Muscle of leg (tissue), 11 donors: ENCODE measurements around the gene MICA. TPM values are rescaled to one million over a fixed set of nuclear protein-coding genes. Genes with fewer than 3 reads are reported as not detected.
"Not testable (repeated sequence)": the region's sequence is repeated elsewhere in the genome, so short reads cannot be mapped to it uniquely, and the experiment has no call there.

ENCODE experiments used
- DNase-seq: peaks from one replicate; pipeline ENCODE4 v3.0.0; 2013
- H3K27ac ChIP-seq: one replicate; pipeline ENCODE4 v1.5.1; 2013; ENCODE audit warnings: mild to moderate bottlenecking, low read length, control low read depth
- H3K27me3 ChIP-seq: one replicate; pipeline ENCODE4 v1.6.1; 2013; ENCODE audit warnings: low read length; ENCODE audit not compliant: control insufficient read depth, insufficient read depth
- H3K36me3 ChIP-seq: one replicate; pipeline ENCODE4 v1.6.1; 2013; ENCODE audit warnings: low read length; ENCODE audit not compliant: control insufficient read depth, insufficient read depth
- H3K4me1 ChIP-seq: one replicate; pipeline ENCODE4 v1.6.1; 2013; ENCODE audit warnings: low read length; ENCODE audit not compliant: control insufficient read depth, insufficient read depth
- H3K4me3 ChIP-seq: one replicate; pipeline ENCODE4 v1.5.1; 2013; ENCODE audit warnings: low read length, control low read depth
- H3K9me3 ChIP-seq: replicated peaks from 2 replicates; pipeline ENCODE4 v1.6.1; 2013; ENCODE audit warnings: low read depth, low read length; ENCODE audit not compliant: control insufficient read depth
- WGBS: methylation state at CpG from one replicate; pipeline ENCODE4 v1.1.5; 2013; ENCODE audit warnings: missing lambda C conversion rate; ENCODE audit not compliant: insufficient coverage; 5-methylcytosine and 5-hydroxymethylcytosine counted together
- polyA plus RNA-seq, 8 donors: library from polyadenylated mRNA; unstranded; fragments of 120-200 nt; gene quantifications; one replicate each; pipeline versions ENCODE4 v1.2.1 to v1.2.3, GENCODE V29; 2013; ENCODE audit warnings: inconsistent platforms in 1 of 8, low replicate concordance in 1 of 8; ENCODE audit not compliant: insufficient read length in 8 of 8, insufficient read depth in 1 of 8
- total RNA-seq: library from RNA; stranded (reverse); fragments of 120-200 nt; gene quantifications from one replicate; pipeline ENCODE4 v1.2.4, GENCODE V29; 2013

The MICA gene
- total and polyA plus RNA-seq, 9 donors = 4.2 to 13.0 (median 6.9) TPM

- Histone ChIP-seq H3K4me1 (no peaks in the 10 kb centered on the region), H3K4me3 (no peak overlapping the region), H3K36me3 (no peaks in the 10 kb centered on the region), H3K27ac (no peak overlapping the region), H3K27me3 (peaks cover 17% of the 10 kb centered on the region), H3K9me3 (no peaks in the 10 kb centered on the region)
- no peak for DNase-seq
- 71% methylated on average over 6 of the region's 6 CpGs for WGBS
Observed at GRCh38 chr6:31378721-31379103, 24.7 kb upstream of the MICA start.

- H3K27ac ChIP-seq = no peak overlapping the region
- peaks cover 17% of the 10 kb centered on the region for H3K27me3 ChIP-seq
- H3K36me3 ChIP-seq = no peaks in the 10 kb centered on the region
- H3K4me3 ChIP-seq = no peak overlapping the region
- WGBS = 38% methylated on average over 2 of the region's 10 CpGs
- no peaks in the 10 kb centered on the region for H3K9me3 ChIP-seq
- no peak for DNase-seq
- no peaks in the 10 kb centered on the region for H3K4me1 ChIP-seq
Observed at GRCh38 chr6:31379850-31380249, 23.5 kb upstream of the MICA start.

- no peaks in the 10 kb centered on the region for H3K36me3 ChIP-seq
- H3K9me3 ChIP-seq = no peaks in the 10 kb centered on the region
- 44% methylated on average over 2 of the region's 4 CpGs for WGBS
- no peak for DNase-seq
- no peak overlapping the region for H3K4me3 ChIP-seq
- H3K27ac ChIP-seq = no peak overlapping the region
- H3K27me3 ChIP-seq = peaks cover 17% of the 10 kb centered on the region
- H3K4me1 ChIP-seq = no peaks in the 10 kb centered on the region
Observed at GRCh38 chr6:31381666-31382065, 21.7 kb upstream of the MICA start.

- H3K36me3 ChIP-seq = no peaks in the 10 kb centered on the region
- no peak overlapping the region for H3K27ac ChIP-seq
- H3K9me3 ChIP-seq = no peaks in the 10 kb centered on the region
- peaks cover 11% of the 10 kb centered on the region for H3K27me3 ChIP-seq
- no peaks in the 10 kb centered on the region for H3K4me1 ChIP-seq
- 92% methylated on average over 2 of the region's 5 CpGs for WGBS
- no peak for DNase-seq
- H3K4me3 ChIP-seq = no peak overlapping the region
Observed at GRCh38 chr6:31383149-31383548, 20.2 kb upstream of the MICA start.

- DNase-seq = no peak
- 70% methylated on average over 3 of the region's 3 CpGs for WGBS
- no peak overlapping the region for H3K27ac ChIP-seq
Observed at GRCh38 chr6:31385041-31385440, 18.4 kb upstream of the MICA start.

GRCh38 chr6:31386099-31386498 lies 17.3 kb upstream of the MICA start:
- 33% methylated on average over 1 of the region's 3 CpGs for WGBS
- H3K4me1 ChIP-seq = no peaks in the 10 kb centered on the region
- H3K9me3 ChIP-seq = no peaks in the 10 kb centered on the region
- no peak overlapping the region for H3K4me3 ChIP-seq
- peaks cover 11% of the 10 kb centered on the region for H3K27me3 ChIP-seq
- H3K27ac ChIP-seq = no peak overlapping the region
- no peak for DNase-seq
- no peaks in the 10 kb centered on the region for H3K36me3 ChIP-seq

More at GRCh38 chr6:31385041-31385440, 18.4 kb upstream of the MICA start:
- Histone ChIP-seq H3K4me3 (no peak overlapping the region), H3K36me3 (no peaks in the 10 kb centered on the region), H3K27me3 (peaks cover 11% of the 10 kb centered on the region), H3K9me3 (no peaks in the 10 kb centered on the region), H3K4me1 (no peaks in the 10 kb centered on the region)

DNA sequence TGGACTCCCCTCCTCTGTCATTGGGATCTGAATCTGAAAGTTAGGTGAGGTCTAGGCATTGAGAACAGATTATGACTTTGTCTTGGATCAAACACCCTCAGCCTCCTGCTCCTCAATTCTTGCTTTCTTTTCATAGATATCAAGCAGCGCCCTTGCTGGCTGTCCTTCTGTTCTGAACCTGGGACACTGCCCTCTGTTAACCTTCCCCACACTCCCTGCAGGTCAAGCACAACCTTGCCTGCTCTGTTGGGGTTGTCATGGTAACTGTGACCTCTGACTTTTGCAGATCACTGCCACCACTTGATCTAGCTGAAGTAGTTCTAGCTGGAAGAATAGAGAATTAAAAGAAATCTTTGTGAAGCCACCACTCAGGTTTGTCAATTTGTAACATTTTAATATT lies 16.4 kb upstream of the MICA start:
- H3K9me3 ChIP-seq = no peaks in the 10 kb centered on the region
- H3K27me3 ChIP-seq = peaks cover 9% of the 10 kb centered on the region
- no peak overlapping the region for H3K4me3 ChIP-seq
- H3K36me3 ChIP-seq = no peaks in the 10 kb centered on the region
- no peak for DNase-seq
- H3K27ac ChIP-seq = no peak overlapping the region
- no peaks in the 10 kb centered on the region for H3K4me1 ChIP-seq
- no CpG with 5 or more reads among the region's 1 CpG for WGBS

GRCh38 chr6:31388916-31389801 lies 14.2 kb upstream of the MICA start:
- not testable (repeated sequence) for H3K4me1 ChIP-seq, H3K4me3 ChIP-seq, H3K27me3 ChIP-seq, H3K36me3 ChIP-seq, H3K27ac ChIP-seq, DNase-seq, H3K9me3 ChIP-seq
- WGBS = no CpG with 5 or more reads among the region's 13 CpGs

DNA sequence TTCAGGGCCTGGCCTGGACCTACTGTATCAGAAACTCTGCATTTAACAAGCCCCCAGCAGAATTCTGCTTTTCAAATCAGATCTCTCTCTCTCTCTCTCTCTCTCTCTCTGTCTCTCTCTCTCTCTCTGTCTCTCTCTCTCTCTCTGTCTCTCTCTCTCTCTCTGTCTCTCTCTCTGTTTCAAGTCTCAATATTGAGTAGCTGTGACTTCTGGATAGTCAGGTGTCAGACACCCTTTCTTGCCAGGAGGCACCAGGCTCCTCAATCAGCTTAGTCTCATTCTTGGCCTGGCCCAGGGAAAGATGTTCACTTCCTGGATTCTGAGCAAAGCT lies 13.6 kb upstream of the MICA start:
- H3K4me1 ChIP-seq, H3K9me3 ChIP-seq, H3K36me3 ChIP-seq, DNase-seq, H3K27me3 ChIP-seq, H3K27ac ChIP-seq, H3K4me3 ChIP-seq: not testable (repeated sequence)

DNA sequence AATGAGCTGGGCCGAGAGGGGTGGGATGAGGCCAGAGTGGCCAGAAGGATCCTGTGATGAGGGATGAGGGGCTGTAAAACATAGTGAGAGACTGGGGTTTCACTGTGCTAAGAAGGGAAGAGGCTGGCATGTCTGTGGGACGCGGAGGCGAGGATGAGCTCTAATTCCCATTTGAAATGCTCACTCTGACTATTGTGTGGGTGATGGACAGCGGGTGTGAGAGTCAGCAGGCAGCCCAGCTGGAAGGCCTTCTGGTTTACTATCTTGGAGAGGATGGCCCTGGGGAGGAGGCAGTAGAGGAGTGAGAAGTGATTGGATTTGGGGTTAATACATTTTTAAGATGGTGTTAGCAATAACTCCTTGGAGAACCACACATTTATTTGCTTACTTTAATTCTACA lies 9.5 kb upstream of the MICA start:
- H3K4me1 ChIP-seq = no peaks in the 10 kb centered on the region
- H3K27me3 ChIP-seq = peaks cover 8% of the 10 kb centered on the region
- no peaks in the 10 kb centered on the region for H3K36me3 ChIP-seq
- no peak for DNase-seq
- no peak overlapping the region for H3K4me3 ChIP-seq
- WGBS = 43% methylated on average over 4 of the region's 5 CpGs
- H3K9me3 ChIP-seq = no peaks in the 10 kb centered on the region
- no peak overlapping the region for H3K27ac ChIP-seq

GRCh38 chr6:31394381-31394780 lies 9.0 kb upstream of the MICA start:
- DNase-seq = no peak
- WGBS = no CpG with 5 or more reads among the region's 4 CpGs

More at GRCh38 chr6:31394381-31394780, 9.0 kb upstream of the MICA start:
- Histone ChIP-seq H3K4me1 (no peaks in the 10 kb centered on the region), H3K27ac (no peak overlapping the region), H3K27me3 (peaks cover 9% of the 10 kb centered on the region), H3K9me3 (no peaks in the 10 kb centered on the region), H3K36me3 (no peaks in the 10 kb centered on the region), H3K4me3 (no peak overlapping the region)
